Activated T-cell treated with anti-CD3 and anti-CD28 coated beads for 4 hours (primary cell): Measurements from ENCODE around the gene CP.
A peak's percentile ranks its signal among the peaks of the same experiment; 100 is the strongest.

Experiments
- DNase-seq: peaks from one replicate; pipeline ENCODE4 v3.0.0-alpha.2; 2020

The CP gene

GRCh38 chr3:149180057-149180573, 41.5 kb downstream of the CP start:
- DNase-seq: no peak

- no peak for DNase-seq
Measured at GRCh38 chr3:149179220-149179619, 42.4 kb downstream of the CP start.

GRCh38 chr3:149177122-149177521, 44.5 kb downstream of the CP start:
- no peak for DNase-seq

GRCh38 chr3:149174901-149175300, 46.7 kb downstream of the CP start:
- no peak for DNase-seq

GRCh38 chr3:149170672-149171071, 51.0 kb downstream of the CP start:
- no peak for DNase-seq

GRCh38 chr3:149167898-149168297, 53.7 kb downstream of the CP start:
- no peak for DNase-seq

GRCh38 chr3:149163066-149163465, 58.6 kb downstream of the CP start:
- DNase-seq: no peak

GRCh38 chr3:149162007-149162406, 59.6 kb downstream of the CP start:
- no peak for DNase-seq

- no peak for DNase-seq
Measured at GRCh38 chr3:149160754-149161300, 60.8 kb downstream of the CP start.

GRCh38 chr3:149153402-149153801, 68.2 kb downstream of the CP start:
- no peak for DNase-seq

- DNase-seq: no peak
Measured at GRCh38 chr3:149152420-149152819, 69.2 kb downstream of the CP start.

- no peak for DNase-seq
Measured at GRCh38 chr3:149151843-149152242, 69.8 kb downstream of the CP start.

- DNase-seq: no peak
Measured at GRCh38 chr3:149150436-149150835, 71.2 kb downstream of the CP start.

- DNase-seq: no peak
Measured at GRCh38 chr3:149145974-149146373, 75.7 kb downstream of the CP start.

GRCh38 chr3:149145356-149145755, 76.3 kb downstream of the CP start:
- no peak for DNase-seq

GRCh38 chr3:149142682-149143081, 78.9 kb downstream of the CP start:
- DNase-seq: no peak

- no peak for DNase-seq
Measured at GRCh38 chr3:149134575-149134974, 87.1 kb downstream of the CP start.

GRCh38 chr3:149131589-149131988, 90.0 kb downstream of the CP start:
- no peak for DNase-seq

- peak; percentile 65 for DNase-seq
Measured at GRCh38 chr3:149129326-149130205, 92.1 kb downstream of the CP start, which contains the start of gene HPS3. Gene HPS3, plus strand, starts transcription at chr3:149129638. Its CDS starts 86 bp downstream, at chr3:149129724.

GRCh38 chr3:149128821-149129220, 92.8 kb downstream of the CP start:
- no peak for DNase-seq

GRCh38 chr3:149122721-149123578, 98.7 kb downstream of the CP start:
- no peak for DNase-seq
